Lower leg skin (tissue), 4 donors: Measurements from ENCODE around the gene KDM4B. TPM values are rescaled to one million over a fixed set of nuclear protein-coding genes. Genes with fewer than 3 reads are reported as not detected.

Source experiments
- DNase-seq, 2 donors: peaks; one replicate each; pipeline ENCODE4 v3.0.0-alpha.2; 2019; ENCODE audit warnings: low spot score in 2 of 2
- H3K4me3 ChIP-seq: fragments of 200-600 bp; sonication (generic); 2 replicates; pipeline ENCODE4 v1.5.1; 2017; ENCODE audit warnings: mild to moderate bottlenecking, low read depth; ENCODE audit not compliant: poor library complexity, severe bottlenecking
- CTCF ChIP-seq, 3 donors: fragments of 450-650 bp; IDR thresholded peaks; one replicate each; pipeline ENCODE4 v1.5.1; 2016; ENCODE audit warnings: antibody characterized with exemption in 3 of 3, mild to moderate bottlenecking in 3 of 3, moderate library complexity in 2 of 3
- POLR2A ChIP-seq, 2 donors: fragments of 450-650 bp; IDR thresholded peaks; one replicate each; pipeline ENCODE4 v1.6.1; 2016 to 2017; ENCODE audit warnings: antibody characterized with exemption in 2 of 2, mild to moderate bottlenecking in 1 of 2, moderate library complexity in 1 of 2
- WGBS, 2 donors: methylation state at CpG; one replicate each; pipeline ENCODE4 v1.1.5; 2018; 5-methylcytosine and 5-hydroxymethylcytosine counted together
- intact Hi-C: fragments of 100-400 bp; cut with DNase I; formaldehyde crosslinking; loops from one replicate; pipeline ENCODE4 v1.15.0; 2023; ENCODE audit warnings: low total_unique reads
- total RNA-seq, 4 donors: library from RNA; depleted of rRNA; stranded (reverse); fragments of >200 nt; gene quantifications; one replicate each; pipeline ENCODE4 v1.1.0, GENCODE V29; 2016

Gene KDM4B
- total RNA-seq, 4 donors from 2014 or later, result 40.1 to 71.4 (median 51.3) TPM

GRCh38 chr19:5133986-5134595, 165.2 kb downstream of the KDM4B start:
- TF ChIP-seq CTCF (IDR thresholded peaks at IDR 0.05), result no peak
- 90 to 94% methylated on average over 23 to 25 of the region's 30 CpGs for WGBS, 2 donors
- DNase-seq, result no peak
- intact Hi-C loops, result no loop called here
- H3K4me3 ChIP-seq, result no peak overlapping the region

- TF ChIP-seq POLR2A (IDR thresholded peaks at IDR 0.05), result no peak
- TF ChIP-seq CTCF (IDR thresholded peaks at IDR 0.05), result no peak
- intact Hi-C loops, result no loop called here
- no peak for DNase-seq
- 85 to 91% methylated on average over 6 to 10 of the region's 10 CpGs for WGBS, 2 donors
- no peak overlapping the region for H3K4me3 ChIP-seq
Observed at GRCh38 chr19:5134691-5135090, 165.8 kb downstream of the KDM4B start.

- WGBS, 2 donors, result 81 to 88% methylated on average over 23 of the region's 25 CpGs
- TF ChIP-seq POLR2A (IDR thresholded peaks at IDR 0.05) (no peak), CTCF (IDR thresholded peaks at IDR 0.05) (no peak)
- no peak for DNase-seq
- no peak overlapping the region for H3K4me3 ChIP-seq
- intact Hi-C loops, result no loop called here
Observed at GRCh38 chr19:5136073-5136855, 167.4 kb downstream of the KDM4B start.

- intact Hi-C loops, result no loop called here
- no peak overlapping the region for H3K4me3 ChIP-seq
- 90 to 95% methylated on average over 18 to 20 of the region's 22 CpGs for WGBS, 2 donors
- DNase-seq, result no peak
- no peak for TF ChIP-seq POLR2A (IDR thresholded peaks at IDR 0.05)
- no peak for TF ChIP-seq CTCF (IDR thresholded peaks at IDR 0.05)
Observed at GRCh38 chr19:5137114-5137513, 168.2 kb downstream of the KDM4B start.

GRCh38 chr19:5137571-5138124, 168.7 kb downstream of the KDM4B start:
- WGBS, 2 donors, result 91% methylated on average over 22 to 29 of the region's 29 CpGs
- no peak overlapping the region for H3K4me3 ChIP-seq
- intact Hi-C loops, result no loop called here
- TF ChIP-seq CTCF (IDR thresholded peaks at IDR 0.05), result no peak
- TF ChIP-seq POLR2A (IDR thresholded peaks at IDR 0.05), result no peak
- no peak for DNase-seq
